T-helper 2 cell treated with Interferon-gamma antibody and Interleukin-4, amounts not matched to agents 5 μg/mL and 100 μg/mL, for 36 hours (primary cell): ENCODE results near the gene NUDCD3.

Experiments
- DNase-seq: peaks from one replicate; pipeline ENCODE4 v3.0.0; 2021; ENCODE audit warnings: low spot score
- H3K27ac Mint-ChIP-seq: one replicate; pipeline ENCODE4 v1.8.0; 2021; ENCODE audit warnings: mild to moderate bottlenecking, mixed read lengths
- H3K27me3 Mint-ChIP-seq: one replicate; pipeline ENCODE4 v1.8.0; 2021; ENCODE audit warnings: low read depth, mixed read lengths
- H3K36me3 Mint-ChIP-seq: one replicate; pipeline ENCODE4 v1.8.0; 2021; ENCODE audit warnings: low read depth, mixed read lengths
- H3K4me1 Mint-ChIP-seq: one replicate; pipeline ENCODE4 v1.8.0; 2021; ENCODE audit warnings: low read depth, mixed read lengths
- H3K4me3 Mint-ChIP-seq: one replicate; pipeline ENCODE4 v1.8.0; 2022; ENCODE audit warnings: mild to moderate bottlenecking, moderate library complexity, mixed read lengths
- H3K9me3 Mint-ChIP-seq: one replicate; pipeline ENCODE4 v1.8.0; 2021; ENCODE audit warnings: mixed read lengths

The NUDCD3 gene

DNA sequence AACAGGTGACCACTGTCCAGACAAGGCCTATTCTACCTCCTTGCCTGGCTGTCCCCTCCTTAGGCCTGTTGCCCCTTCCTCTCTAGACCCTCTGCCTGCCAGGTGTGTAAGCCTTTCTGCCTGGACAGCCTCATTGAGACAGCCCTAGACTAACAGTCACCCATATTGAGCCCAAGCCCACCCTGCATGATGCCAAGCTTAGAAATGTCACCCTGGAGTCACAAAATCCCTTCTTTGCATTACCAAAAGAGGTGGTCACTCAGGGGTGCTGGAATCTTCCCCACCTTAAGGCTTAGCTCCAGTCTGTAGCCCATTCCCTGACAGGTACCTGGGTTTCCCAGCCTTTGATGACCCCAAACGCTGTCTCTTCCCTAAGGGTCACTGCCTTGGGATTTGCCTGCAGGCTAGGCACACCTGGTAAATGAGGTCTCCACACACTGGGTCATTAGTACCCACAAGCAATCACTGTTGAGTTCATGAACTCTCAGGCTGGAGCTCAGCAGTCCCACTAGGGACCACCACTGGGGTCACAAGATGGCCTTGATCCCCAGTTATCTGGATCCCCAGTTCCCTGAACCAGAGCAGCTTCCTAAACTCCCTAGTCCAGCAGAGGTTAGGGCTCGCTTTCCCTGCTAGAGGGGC is 110.1 kb downstream of the NUDCD3 start:
- no peaks in the 10 kb centered on the region for H3K4me1 Mint-ChIP-seq
- peaks cover 3% of the 10 kb centered on the region for H3K36me3 Mint-ChIP-seq
- no peak for DNase-seq
- H3K27me3 Mint-ChIP-seq = peaks cover 2% of the 10 kb centered on the region
- H3K27ac Mint-ChIP-seq = no peak overlapping the region
- H3K4me3 Mint-ChIP-seq = no peak overlapping the region
- no peaks in the 10 kb centered on the region for H3K9me3 Mint-ChIP-seq

DNA sequence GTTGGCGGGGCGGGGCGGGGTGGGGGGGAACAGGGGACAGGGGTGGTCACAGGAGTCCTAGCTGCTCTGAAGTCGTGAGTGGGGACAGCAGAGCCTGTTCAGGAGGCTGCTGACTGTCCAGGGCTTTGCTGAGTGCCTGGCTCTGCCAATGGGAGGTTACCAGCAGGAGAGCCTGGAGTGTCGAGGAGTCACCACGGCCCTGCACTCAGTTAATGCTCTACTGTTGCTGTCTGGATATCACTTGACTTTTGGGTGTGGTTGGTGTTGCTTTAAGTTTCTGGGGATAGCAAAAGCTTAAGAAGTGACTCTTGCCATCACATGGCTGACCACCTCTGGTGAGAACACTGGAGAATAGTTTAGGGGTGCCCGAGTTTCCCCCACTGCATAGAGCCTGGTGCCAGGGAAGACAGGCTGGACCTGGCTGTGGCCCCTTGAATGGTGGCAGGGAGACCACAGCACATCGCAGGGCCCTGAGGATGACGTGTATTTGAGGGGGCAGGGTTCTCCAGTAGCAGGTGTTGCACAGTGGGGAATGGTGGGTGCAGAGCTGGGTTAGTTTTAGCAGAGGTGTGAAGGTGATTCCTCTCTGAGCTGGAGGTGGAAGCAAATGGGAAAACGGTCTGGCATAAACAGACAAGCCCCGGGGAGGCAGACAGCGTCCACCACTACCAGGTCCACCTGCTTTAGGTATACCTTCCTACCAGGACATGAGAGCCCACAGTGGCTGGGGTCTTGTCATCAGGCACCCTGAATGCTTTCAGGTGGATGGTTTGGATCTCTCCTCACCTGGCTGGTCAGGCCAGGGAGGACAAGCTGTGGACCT is 110.9 kb downstream of the NUDCD3 start:
- peaks cover 2% of the 10 kb centered on the region for H3K27me3 Mint-ChIP-seq
- no peaks in the 10 kb centered on the region for H3K36me3 Mint-ChIP-seq
- H3K4me3 Mint-ChIP-seq = no peak overlapping the region
- H3K27ac Mint-ChIP-seq = no peak overlapping the region
- H3K9me3 Mint-ChIP-seq = no peaks in the 10 kb centered on the region
- H3K4me1 Mint-ChIP-seq = no peaks in the 10 kb centered on the region
- no peak for DNase-seq

DNA sequence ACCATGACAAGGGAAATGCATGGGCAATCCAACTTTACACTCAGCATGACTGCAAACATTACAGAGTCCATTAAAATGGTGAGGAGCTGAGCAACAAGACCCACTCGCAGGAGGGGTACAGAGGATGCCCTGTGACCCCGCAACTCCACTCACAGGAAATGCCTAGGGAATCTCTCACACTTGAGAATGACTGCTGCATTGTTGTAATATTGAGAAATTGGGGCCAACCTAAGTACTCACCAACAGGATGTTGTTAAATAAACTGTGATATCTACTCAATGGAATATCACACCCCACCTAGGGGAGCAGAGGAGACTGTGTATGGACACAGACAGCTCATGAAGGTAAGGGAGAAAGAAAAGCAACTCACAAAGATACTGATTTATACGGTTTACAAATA is 111.7 kb downstream of the NUDCD3 start:
- no peak overlapping the region for H3K27ac Mint-ChIP-seq
- no peaks in the 10 kb centered on the region for H3K9me3 Mint-ChIP-seq
- H3K27me3 Mint-ChIP-seq = peaks cover 2% of the 10 kb centered on the region
- DNase-seq = no peak
- no peak overlapping the region for H3K4me3 Mint-ChIP-seq
- H3K36me3 Mint-ChIP-seq = no peaks in the 10 kb centered on the region
- no peaks in the 10 kb centered on the region for H3K4me1 Mint-ChIP-seq

DNA sequence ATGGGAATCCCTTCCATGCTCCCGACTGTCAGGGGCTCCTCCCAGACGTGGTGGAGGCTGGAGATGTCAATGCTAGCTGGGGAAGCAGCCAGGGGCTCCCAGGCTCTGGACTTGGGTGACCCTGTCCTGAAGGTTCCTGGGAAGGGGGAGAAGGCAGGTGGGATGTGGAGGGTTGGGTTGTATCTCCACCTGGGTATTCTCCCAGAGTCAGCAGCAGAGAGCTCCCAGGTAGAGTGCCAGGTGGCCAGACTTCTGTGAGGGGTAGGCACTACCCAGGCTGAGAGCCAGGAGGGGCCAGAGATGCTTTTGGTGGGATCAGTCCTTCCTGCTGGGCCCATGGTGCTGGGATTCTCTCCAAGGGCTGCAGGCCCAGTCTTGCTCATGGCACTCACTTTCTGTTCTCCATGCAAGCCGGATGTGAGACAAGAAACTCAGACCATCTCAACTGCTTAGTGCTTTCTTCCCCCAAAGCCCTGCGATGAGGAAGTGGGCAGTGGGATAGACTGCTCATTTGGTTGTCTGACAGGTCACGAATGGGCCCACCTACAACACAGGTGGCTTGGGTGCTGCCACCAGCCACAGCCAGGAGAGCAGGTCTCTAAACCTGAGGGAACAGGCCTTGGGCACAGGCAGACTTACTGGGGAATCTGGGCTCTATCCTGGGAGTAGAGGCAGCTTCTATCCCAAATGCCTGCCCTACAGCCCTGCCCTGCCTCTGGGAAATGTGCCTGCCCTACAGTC is 112.6 kb downstream of the NUDCD3 start:
- no peak for DNase-seq
- Mint-ChIP-seq H3K36me3 (no peaks in the 10 kb centered on the region), H3K27ac (no peak overlapping the region), H3K4me3 (no peak overlapping the region), H3K9me3 (no peaks in the 10 kb centered on the region), H3K4me1 (no peaks in the 10 kb centered on the region), H3K27me3 (peaks cover 6% of the 10 kb centered on the region)

DNA sequence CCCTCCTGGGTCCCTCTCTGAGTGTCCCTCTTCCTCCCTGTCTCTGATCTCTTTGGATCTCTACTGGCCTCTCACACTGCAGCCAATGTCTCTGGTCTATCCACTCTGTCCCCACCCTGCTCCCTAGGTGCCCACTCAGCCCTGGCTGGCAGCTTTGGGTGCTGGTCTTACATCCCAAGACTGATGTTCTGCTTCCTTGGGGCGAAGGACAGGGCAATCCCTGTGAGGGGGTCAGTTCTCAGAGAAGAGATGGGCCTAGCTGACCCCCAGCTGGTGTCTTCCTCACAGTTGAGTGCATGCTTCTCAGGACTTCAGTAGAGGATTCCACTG is 113.4 kb downstream of the NUDCD3 start:
- no peaks in the 10 kb centered on the region for H3K36me3 Mint-ChIP-seq
- H3K27ac Mint-ChIP-seq = no peak overlapping the region
- no peak for DNase-seq
- peaks cover 6% of the 10 kb centered on the region for H3K27me3 Mint-ChIP-seq
- H3K4me1 Mint-ChIP-seq = peaks cover 2% of the 10 kb centered on the region
- no peak overlapping the region for H3K4me3 Mint-ChIP-seq
- H3K9me3 Mint-ChIP-seq = no peaks in the 10 kb centered on the region

DNA sequence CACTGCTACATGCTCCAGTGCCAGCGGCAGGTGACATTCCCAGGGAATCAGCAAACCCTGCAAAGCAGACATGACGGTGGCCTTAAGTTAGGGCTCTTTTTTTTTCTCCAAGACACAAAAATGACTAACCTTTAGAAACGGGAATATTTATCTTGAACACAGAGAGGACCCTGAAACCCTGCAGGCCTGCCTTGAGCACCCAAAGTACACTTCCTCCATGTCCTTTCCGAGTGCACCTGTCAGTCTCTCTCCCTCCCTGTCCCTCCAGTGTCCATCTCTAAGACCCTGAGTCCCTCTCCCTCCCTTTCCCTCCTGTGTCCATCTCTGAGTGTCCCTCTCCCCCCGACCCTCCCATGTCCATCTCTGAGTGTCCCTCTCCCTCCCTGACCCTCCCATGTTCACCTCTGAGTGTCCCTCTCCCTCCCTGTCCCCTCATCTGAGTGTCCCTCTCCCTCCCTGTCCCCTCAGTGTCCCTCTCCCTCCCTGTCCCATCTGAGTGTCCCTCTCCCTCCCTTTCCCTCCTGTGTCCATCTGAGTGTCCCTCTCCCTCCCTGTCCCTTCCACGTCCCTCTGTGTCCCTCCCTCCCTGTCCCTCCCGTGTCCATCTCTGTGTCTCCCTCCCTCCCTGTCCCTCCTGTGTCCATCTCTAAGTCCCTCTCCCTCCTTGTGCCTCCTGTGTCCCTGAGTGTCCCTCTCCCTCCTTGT is 113.9 kb downstream of the NUDCD3 start:
- peaks cover 2% of the 10 kb centered on the region for H3K4me1 Mint-ChIP-seq
- DNase-seq = no peak
- no peaks in the 10 kb centered on the region for H3K9me3 Mint-ChIP-seq
- H3K27ac Mint-ChIP-seq = no peak overlapping the region
- no peaks in the 10 kb centered on the region for H3K36me3 Mint-ChIP-seq
- H3K4me3 Mint-ChIP-seq = no peak overlapping the region
- peaks cover 8% of the 10 kb centered on the region for H3K27me3 Mint-ChIP-seq

DNA sequence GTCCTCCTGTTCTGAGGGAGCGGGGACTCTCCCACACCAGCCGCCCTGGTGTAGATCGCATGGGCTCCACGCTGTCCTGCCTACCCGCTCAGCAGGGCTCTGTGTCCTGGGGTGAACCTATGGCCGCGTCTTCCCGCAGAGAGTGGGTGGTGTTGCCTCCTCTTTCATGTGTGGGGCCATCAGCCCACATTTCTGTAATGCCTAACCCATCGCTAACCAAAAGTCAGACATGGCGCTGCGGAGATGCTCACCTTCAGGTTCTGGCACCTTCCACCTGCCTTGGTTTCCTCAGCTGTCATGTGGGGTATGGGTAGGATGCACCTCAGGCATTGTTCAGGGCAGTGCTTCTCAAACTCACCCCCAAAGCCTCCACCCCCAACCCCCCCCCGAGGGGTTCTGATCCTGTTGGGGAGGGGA is 114.5 kb downstream of the NUDCD3 start:
- no peaks in the 10 kb centered on the region for H3K36me3 Mint-ChIP-seq

DNA sequence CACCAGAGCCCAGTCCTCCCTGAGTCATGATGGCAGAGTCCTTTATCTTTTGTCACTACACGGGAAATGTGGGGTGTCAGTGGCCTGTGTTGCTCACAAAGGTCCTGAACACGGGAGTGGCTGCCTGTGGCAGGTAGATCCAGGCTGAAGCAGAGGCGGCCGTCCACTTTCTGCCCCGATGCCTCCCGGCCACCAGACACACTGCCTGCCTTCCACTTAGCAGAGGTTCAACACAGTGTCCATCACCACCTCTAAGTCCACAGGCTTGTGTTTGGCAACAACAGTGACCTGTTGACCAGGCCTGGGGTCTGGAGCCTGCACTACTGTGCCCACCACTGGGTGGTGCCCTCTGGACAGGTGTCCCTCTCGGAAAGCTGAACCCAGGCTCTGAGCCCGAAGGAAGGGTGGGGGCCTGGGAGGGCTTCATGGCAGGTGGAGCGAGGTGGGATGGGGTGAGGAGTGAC is 115.2 kb downstream of the NUDCD3 start:
- H3K27ac Mint-ChIP-seq = no peak overlapping the region
- DNase-seq = no peak
- H3K4me1 Mint-ChIP-seq = peaks cover 2% of the 10 kb centered on the region
- peaks cover 20% of the 10 kb centered on the region for H3K27me3 Mint-ChIP-seq
- no peak overlapping the region for H3K4me3 Mint-ChIP-seq
- no peaks in the 10 kb centered on the region for H3K36me3 Mint-ChIP-seq
- H3K9me3 Mint-ChIP-seq = no peaks in the 10 kb centered on the region

More for the DNA sequence above, 114.5 kb downstream of the NUDCD3 start:
- no peak for DNase-seq
- H3K4me1 Mint-ChIP-seq = peaks cover 2% of the 10 kb centered on the region
- no peak overlapping the region for H3K27ac Mint-ChIP-seq
- H3K9me3 Mint-ChIP-seq = no peaks in the 10 kb centered on the region
- H3K4me3 Mint-ChIP-seq = no peak overlapping the region
- H3K27me3 Mint-ChIP-seq = peaks cover 13% of the 10 kb centered on the region

DNA sequence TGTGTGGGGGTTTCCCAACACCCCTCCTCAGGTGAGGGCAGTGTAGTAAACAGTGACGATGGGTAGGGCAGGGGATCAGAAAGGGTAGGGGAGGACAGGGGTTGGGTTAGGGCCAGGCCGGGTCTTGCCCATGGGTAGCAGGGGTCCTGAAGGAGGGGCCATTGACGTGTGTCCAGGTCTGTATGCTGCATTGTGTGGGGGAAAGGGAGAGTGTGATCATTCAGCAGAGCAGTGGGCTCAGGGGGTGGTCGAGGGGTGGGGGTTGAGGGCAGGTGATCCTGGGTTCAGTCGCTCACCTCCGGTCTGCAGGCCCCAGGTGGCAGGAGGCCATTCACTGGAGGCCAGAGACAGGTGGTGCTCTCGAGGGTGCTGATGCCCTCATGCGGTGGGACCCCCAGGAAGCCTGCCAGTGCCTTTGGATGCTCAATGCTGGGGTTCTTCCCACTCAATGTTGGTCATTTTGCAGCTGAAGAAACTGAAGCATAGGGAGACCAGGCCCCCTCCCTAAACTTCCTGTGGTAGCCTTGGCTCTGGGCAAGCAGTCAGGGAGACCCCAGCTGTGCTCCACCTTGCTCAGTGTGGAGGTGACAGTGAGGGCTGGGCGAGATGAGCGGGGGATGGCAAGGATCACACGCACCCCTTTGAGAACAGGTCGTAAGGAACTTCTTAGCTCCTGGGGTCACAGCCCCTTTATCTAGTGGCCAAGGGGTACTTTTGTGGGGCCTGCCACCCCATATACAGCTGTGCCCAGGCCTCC is 116.3 kb downstream of the NUDCD3 start:
- Mint-ChIP-seq H3K4me3 (no peak overlapping the region), H3K27me3 (peaks cover 30% of the 10 kb centered on the region), H3K4me1 (peaks cover 5% of the 10 kb centered on the region), H3K27ac (no peak overlapping the region), H3K9me3 (no peaks in the 10 kb centered on the region), H3K36me3 (no peaks in the 10 kb centered on the region)
- no peak for DNase-seq

DNA sequence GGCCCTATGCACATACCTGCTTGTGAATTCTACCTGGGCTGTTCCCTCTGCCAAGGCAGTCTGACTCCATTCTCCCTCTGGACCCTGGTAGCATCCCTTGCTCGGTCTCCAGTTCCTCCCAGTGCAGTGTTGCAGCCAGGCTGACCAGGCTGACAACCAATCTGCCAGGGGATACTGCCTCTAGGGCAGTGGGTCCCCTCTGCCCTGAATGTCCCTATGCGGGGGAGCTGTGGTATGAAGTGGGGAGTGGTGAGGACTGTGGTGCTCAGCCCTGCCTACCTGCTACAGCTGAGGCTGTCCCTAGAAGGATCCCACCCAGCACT is 117.1 kb downstream of the NUDCD3 start:
- peaks cover 5% of the 10 kb centered on the region for H3K4me1 Mint-ChIP-seq
- no peak overlapping the region for H3K4me3 Mint-ChIP-seq

DNA sequence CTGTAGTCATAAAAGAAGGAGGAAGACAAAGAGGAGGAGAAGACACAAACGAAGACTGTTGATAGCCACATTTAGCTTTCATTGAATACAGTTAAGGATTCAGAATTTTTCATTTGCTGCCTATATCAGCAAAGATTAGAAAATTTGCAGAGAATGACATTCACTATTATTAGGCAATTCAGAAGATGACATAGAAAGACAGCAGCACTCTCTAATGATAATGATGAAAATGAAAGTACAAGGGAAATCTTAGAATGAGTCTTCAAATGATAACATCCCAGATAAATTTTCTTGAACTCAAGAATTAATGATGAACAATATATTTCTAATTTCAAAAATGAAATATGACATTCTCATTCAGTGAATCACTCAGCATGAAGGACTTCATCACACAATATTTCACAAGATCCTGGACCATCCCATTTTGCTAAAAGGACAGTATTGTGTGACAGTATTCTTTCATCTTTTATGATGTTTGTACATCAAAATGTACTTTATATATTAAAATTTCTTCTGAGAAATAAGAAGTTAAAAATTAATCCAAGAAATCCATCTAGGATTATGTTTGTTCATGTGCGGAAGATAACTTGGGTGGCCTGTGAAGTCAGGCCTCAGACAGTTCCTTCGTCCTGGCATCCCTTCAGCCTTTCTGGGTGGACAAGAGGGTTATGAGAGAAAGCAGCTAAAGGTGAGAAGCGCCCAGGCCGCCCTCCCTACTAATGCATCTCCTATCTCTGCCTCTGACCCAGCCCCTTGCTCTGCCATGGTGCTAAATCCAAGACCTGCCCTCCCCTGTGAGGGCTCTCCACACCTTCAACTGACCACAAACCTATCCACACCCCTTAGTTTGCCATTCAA is 117.7 kb downstream of the NUDCD3 start:
- Mint-ChIP-seq H3K4me1 (peaks cover 5% of the 10 kb centered on the region), H3K4me3 (no peak overlapping the region), H3K27ac (no peak overlapping the region), H3K9me3 (no peaks in the 10 kb centered on the region), H3K27me3 (peaks cover 35% of the 10 kb centered on the region), H3K36me3 (no peaks in the 10 kb centered on the region)
- no peak for DNase-seq

More for the DNA sequence above, 117.1 kb downstream of the NUDCD3 start:
- Mint-ChIP-seq H3K9me3 (no peaks in the 10 kb centered on the region), H3K36me3 (no peaks in the 10 kb centered on the region), H3K27ac (no peak overlapping the region), H3K27me3 (peaks cover 35% of the 10 kb centered on the region)
- DNase-seq = no peak

DNA sequence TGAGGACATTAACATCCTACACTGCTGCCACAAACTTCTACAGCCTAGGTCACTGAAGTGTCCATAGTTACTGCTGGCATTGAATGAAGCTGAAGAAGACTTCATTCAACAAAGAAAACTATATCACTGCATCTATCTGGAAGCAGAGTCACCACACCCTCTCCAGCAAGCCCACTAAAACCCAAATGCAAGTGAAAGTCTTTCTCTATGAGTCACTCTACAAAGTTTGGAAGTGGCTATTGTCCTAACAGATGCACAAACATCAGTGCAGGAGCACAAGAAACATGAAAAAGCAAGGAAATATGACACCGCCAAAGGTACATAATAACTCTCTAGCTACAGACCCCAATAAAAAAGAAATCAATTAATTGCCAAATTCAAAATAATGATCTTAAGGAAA is 121.6 kb downstream of the NUDCD3 start:
- no peaks in the 10 kb centered on the region for H3K9me3 Mint-ChIP-seq
- no peak for DNase-seq
- peaks cover 50% of the 10 kb centered on the region for H3K27me3 Mint-ChIP-seq
- H3K27ac Mint-ChIP-seq = no peak overlapping the region
- H3K4me1 Mint-ChIP-seq = peaks cover 5% of the 10 kb centered on the region
- H3K36me3 Mint-ChIP-seq = no peaks in the 10 kb centered on the region
- no peak overlapping the region for H3K4me3 Mint-ChIP-seq

DNA sequence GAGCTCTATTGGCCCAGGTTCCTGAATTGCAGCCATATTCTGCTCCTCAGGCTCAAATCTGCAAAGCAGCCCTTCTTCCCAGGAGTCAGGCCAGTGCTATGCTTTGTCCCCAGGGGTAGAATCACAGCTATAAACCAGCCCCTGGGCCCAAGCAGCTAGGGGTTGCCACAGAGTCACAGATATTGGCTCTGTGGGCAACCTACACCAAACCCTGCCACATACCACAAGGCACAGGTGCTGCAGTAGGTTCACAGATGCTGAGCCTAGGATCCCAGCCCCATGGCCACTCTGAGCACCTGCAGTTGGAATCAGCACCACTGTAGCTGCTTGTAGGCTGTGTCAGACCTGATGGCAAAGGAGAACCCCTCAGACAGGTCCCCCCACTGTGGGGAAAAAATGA is 122.0 kb downstream of the NUDCD3 start:
- Mint-ChIP-seq H3K36me3 (no peaks in the 10 kb centered on the region), H3K4me3 (no peak overlapping the region), H3K27me3 (peaks cover 49% of the 10 kb centered on the region), H3K9me3 (no peaks in the 10 kb centered on the region), H3K27ac (no peak overlapping the region), H3K4me1 (peaks cover 5% of the 10 kb centered on the region)
- DNase-seq = no peak
